Kidney (tissue), 14 donors: ENCODE results near the gene INSIG2. TPM values are rescaled to one million over a fixed set of nuclear protein-coding genes. Genes with fewer than 3 reads are reported as not detected.

Experiments used
- DNase-seq, 5 donors: peaks; one replicate each; pipeline ENCODE4 v3.0.0-alpha.2; 2013 to 2020
- FAIRE-seq: peaks from 2 replicates; lab custom pipeline; 2012; peaks lifted over from hg19 to GRCh38; lab: Jason Lieb, UNC
- H3K27ac ChIP-seq, 2 donors: one replicate each; pipeline ENCODE4 v1.7.0; 2013; ENCODE audit warnings: low read depth in 2 of 2, low read length in 2 of 2, inconsistent platforms in 1 of 2
- H3K27me3 ChIP-seq: one replicate; pipeline ENCODE4 v1.7.1; 2013; ENCODE audit warnings: low read length, inconsistent platforms; ENCODE audit not compliant: control insufficient read depth, insufficient read depth
- H3K36me3 ChIP-seq, 3 donors: one replicate each; pipeline versions ENCODE4 v1.7.0 to v1.7.1; 2013; ENCODE audit warnings: low read length in 3 of 3, control low read depth in 1 of 3, inconsistent platforms in 1 of 3; ENCODE audit not compliant: insufficient read depth in 3 of 3, control insufficient read depth in 2 of 3
- H3K4me1 ChIP-seq, 3 donors: one replicate each; pipeline versions ENCODE4 v1.7.0 to v1.7.1; 2013; ENCODE audit warnings: low read length in 3 of 3, inconsistent platforms in 1 of 3, low read depth in 1 of 3; ENCODE audit not compliant: control insufficient read depth in 2 of 3, insufficient read depth in 2 of 3
- H3K4me3 ChIP-seq, 3 donors: one replicate each; pipeline versions ENCODE4 v1.7.0 to v1.8.1; 2013; ENCODE audit warnings: low read length in 3 of 3, control low read depth in 1 of 3, inconsistent platforms in 1 of 3
- H3K9ac ChIP-seq, 3 donors: one replicate each; pipeline versions ENCODE4 v1.7.0 to v1.7.1; 2013; ENCODE audit warnings: low read length in 3 of 3, control low read depth in 1 of 3, inconsistent platforms in 1 of 3
- H3K9me3 ChIP-seq, 3 donors: one replicate each; pipeline versions ENCODE4 v1.7.0 to v1.7.1; 2013; ENCODE audit warnings: low read length in 3 of 3, control low read depth in 1 of 3, inconsistent platforms in 1 of 3; ENCODE audit not compliant: control insufficient read depth in 2 of 3, insufficient read depth in 1 of 3
- CTCF ChIP-seq: IDR thresholded peaks from 3 replicates; pipeline ENCODE4 v1.5.1; 2012; ENCODE audit warnings: mild to moderate bottlenecking, moderate library complexity, borderline replicate concordance; ENCODE audit not compliant: insufficient read depth; ENCODE audit errors: extremely low read depth
- intact Hi-C: fragments of 100-400 bp; cut with DNase I; formaldehyde crosslinking; loops from one replicate; pipeline ENCODE4 v1.11.1; 2022
- polyA plus RNA-seq: library from polyadenylated mRNA; stranded (reverse); fragments of 350-450 nt; fragmentation: Illumina TruSeq; extraction: RNeasy Lipid Tissue Mini Kit (QIAGEN cat#74804); gene quantifications from one replicate; pipeline ENCODE4 v1.2.3, GENCODE V29; 2014; ENCODE audit warnings: low read depth, low replicate concordance; ENCODE audit not compliant: insufficient read depth
- total RNA-seq: library from RNA; stranded (reverse); fragmentation: NEBNext Ultra II Directional; extraction: Animal tissue kit (Norgen Biotek cat#: 25700); gene quantifications from one replicate; pipeline ENCODE4 v1.2.1, GENCODE V29; 2021
- donor health status: control.
- donor health status: control.
- donor health status: control.
- donor health status: control.
- donor health status: control.
- donor health status: DM: yes; HTN: yes; CAD: no.
- donor health status: Normal renal cell carcinoma (clear cell type).

Gene INSIG2
- total and polyA plus RNA-seq, 2 donors from 2014 or later: 18.4 to 29.0 TPM

GRCh38 chr2:118051826-118052358, 36.4 kb upstream of the INSIG2 start:
- Histone ChIP-seq H3K36me3 (no peaks in the 10 kb centered on the region), H3K27me3 (peaks cover 3% of the 10 kb centered on the region), H3K9ac (no peak overlapping the region), H3K9me3 (no peaks in the 10 kb centered on the region), H3K4me3 (no peak overlapping the region), H3K27ac (no peak overlapping the region), H3K4me1 (peaks cover 0 to 4% (median 0%) of the 10 kb centered on the region in 3 donors)
- TF ChIP-seq CTCF: no peak
- FAIRE-seq (no peak), DNase-seq (no peak)
- intact Hi-C loops: no loop called here

DNA sequence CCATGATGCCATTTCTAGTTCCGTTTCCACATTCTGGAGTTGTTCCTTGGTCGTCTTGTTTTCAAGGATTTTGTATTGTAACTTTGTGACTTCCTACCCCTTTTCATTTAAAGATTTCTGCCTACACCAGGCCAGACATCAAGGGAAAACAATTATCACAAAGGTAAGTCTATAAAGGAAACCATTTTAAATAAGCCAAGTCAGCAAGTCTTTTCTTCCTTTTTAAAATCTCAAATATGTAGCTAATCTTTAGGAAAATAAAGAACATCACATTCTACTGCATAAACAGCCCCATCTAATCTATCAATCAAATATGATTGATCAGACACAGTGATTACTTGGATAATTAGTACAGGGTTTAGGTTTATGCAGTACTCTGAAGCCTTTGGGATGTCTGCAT, 35.8 kb upstream of the INSIG2 start:
- Histone ChIP-seq H3K9me3 (no peaks in the 10 kb centered on the region), H3K9ac (no peak overlapping the region), H3K4me1 (peaks cover 0 to 4% (median 0%) of the 10 kb centered on the region in 3 donors), H3K4me3 (no peak overlapping the region), H3K36me3 (no peaks in the 10 kb centered on the region), H3K27me3 (peaks cover under 1% of the 10 kb centered on the region), H3K27ac (no peak overlapping the region)
- no peak for FAIRE-seq
- no peak for DNase-seq
- no peak for TF ChIP-seq CTCF
- intact Hi-C loops: no loop called here

DNA sequence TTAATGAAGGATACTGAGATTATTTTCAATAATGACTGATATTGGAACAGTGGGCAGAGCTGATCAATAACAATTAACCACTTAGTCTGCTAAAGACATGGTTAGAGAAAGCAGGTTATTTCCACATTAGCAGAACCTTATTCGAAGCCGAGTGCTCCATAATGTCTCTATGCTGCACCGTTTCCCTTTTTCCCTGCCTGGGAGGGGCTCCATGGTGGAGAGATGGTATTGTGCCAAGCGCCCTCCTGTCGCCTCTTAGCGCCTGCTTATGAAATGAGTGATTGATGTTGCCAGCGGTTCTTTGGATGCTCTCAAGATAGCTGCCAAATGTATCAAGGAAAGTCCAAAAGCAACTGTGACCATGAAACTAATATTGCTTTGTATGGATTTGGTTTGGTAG, 34.6 kb upstream of the INSIG2 start:
- intact Hi-C loops: no loop called here
- no peak overlapping the region for H3K9ac ChIP-seq
- H3K36me3 ChIP-seq: no peaks in the 10 kb centered on the region
- H3K4me3 ChIP-seq: no peak overlapping the region
- H3K9me3 ChIP-seq: no peaks in the 10 kb centered on the region
- H3K27ac ChIP-seq: no peak overlapping the region
- FAIRE-seq: no peak
- no peak for DNase-seq
- TF ChIP-seq CTCF: no peak
- peaks cover 0 to 4% (median 0%) of the 10 kb centered on the region in 3 donors for H3K4me1 ChIP-seq
- no peaks in the 10 kb centered on the region for H3K27me3 ChIP-seq
